ENCODE results near the gene TAS2R16. TPM values are rescaled to one million over a fixed set of nuclear protein-coding genes. Genes with fewer than 3 reads are reported as not detected.

TAS2R16 gene
- total RNA-seq, 4 donors from 2014 or later: not detected

DNA sequence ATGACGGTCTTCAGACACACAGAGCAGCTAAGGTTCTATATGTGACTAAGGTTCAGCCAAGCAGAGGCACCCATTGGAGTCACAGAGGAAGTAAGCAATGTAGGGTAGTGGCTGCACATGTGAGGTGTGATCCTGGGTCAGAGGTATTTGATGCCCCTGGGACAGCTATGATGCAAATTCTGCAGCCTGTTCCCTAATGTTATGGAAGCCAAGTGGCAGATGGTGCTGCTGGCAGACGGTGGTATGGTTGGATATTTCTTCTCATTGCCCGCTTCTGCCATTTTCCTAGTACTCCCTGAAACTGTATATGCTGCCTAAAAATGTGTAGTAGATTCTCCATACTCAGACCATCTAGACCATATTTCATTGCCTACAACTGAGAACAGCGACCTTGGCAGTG lies 7.2 kb downstream of the TAS2R16 start:
- WGBS: 62% methylated on average over 4 of the region's 4 CpGs
- H3K4me1 ChIP-seq: no peaks in the 10 kb centered on the region
- no peaks in the 10 kb centered on the region for H3K36me3 ChIP-seq
- no peaks in the 10 kb centered on the region for H3K27me3 ChIP-seq
- no peak for DNase-seq (ENCODE audit: low spot score in 2 of 2)
- H3K4me3 ChIP-seq: no peak overlapping the region
- TF ChIP-seq EP300 (IDR thresholded peaks at IDR 0.05): no peak
- H3K9me3 ChIP-seq: no peaks in the 10 kb centered on the region
- H3K27ac ChIP-seq: no peak overlapping the region

DNA sequence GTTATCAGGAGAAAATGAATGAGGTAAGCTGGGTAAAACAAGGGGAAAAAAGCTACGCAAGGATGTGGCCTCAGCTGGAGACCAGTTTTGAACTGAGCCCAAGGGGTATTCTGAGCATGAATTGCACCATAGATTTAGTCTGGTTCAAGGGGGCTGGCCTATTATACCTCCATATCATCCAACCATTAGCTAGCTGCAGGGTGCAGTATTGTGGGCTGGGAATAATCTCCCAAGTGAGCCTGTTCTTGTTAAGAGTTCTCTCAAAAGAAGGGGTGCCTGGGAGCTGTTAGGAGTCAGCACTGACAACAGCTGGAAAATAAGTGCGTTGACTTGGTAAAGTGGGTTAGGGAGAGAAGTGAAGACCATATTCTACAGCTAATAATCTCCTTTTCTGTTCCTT lies 8.0 kb downstream of the TAS2R16 start:
- TF ChIP-seq, protein P1, sequence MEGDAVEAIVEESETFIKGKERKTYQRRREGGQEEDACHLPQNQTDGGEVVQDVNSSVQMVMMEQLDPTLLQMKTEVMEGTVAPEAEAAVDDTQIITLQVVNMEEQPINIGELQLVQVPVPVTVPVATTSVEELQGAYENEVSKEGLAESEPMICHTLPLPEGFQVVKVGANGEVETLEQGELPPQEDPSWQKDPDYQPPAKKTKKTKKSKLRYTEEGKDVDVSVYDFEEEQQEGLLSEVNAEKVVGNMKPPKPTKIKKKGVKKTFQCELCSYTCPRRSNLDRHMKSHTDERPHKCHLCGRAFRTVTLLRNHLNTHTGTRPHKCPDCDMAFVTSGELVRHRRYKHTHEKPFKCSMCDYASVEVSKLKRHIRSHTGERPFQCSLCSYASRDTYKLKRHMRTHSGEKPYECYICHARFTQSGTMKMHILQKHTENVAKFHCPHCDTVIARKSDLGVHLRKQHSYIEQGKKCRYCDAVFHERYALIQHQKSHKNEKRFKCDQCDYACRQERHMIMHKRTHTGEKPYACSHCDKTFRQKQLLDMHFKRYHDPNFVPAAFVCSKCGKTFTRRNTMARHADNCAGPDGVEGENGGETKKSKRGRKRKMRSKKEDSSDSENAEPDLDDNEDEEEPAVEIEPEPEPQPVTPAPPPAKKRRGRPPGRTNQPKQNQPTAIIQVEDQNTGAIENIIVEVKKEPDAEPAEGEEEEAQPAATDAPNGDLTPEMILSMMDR (IDR thresholded peaks at IDR 0.05): no peak
- TF ChIP-seq POLR2AphosphoS5 (IDR thresholded peaks at IDR 0.05) (no peak), EP300 (IDR thresholded peaks at IDR 0.05) (no peak), POLR2A (IDR thresholded peaks at IDR 0.05) (no peak)
- no peak for DNase-seq (ENCODE audit: low spot score in 2 of 2)
- Histone ChIP-seq H3K4me3 (no peak overlapping the region), H3K4me1 (no peaks in the 10 kb centered on the region), H3K9me3 (no peaks in the 10 kb centered on the region), H3K36me3 (no peaks in the 10 kb centered on the region), H3K27ac (no peak overlapping the region), H3K27me3 (no peaks in the 10 kb centered on the region)
- 91% methylated on average over 2 of the region's 2 CpGs for WGBS

DNA sequence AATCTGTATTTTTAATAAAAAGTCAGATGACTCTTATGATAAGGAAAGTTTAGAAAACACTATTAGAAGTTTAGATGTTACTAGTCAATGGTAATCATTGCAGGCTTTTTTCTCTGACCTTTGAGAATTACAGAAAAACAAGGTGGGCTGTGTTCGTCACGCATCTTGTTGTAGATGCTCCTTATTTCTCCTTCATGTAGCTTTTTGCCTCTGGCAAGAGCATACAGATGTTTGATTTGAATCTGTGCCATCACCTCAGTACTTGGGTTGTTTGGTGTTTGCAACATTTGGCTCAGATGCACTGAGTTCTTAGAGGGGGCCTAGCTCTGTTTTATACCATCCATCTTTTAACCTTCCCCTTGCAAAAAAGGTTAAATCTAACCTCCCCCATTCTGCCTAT lies 11.5 kb downstream of the TAS2R16 start:
- TF ChIP-seq POLR2AphosphoS5 (IDR thresholded peaks at IDR 0.05) (no peak), POLR2A (IDR thresholded peaks at IDR 0.05) (no peak), EP300 (IDR thresholded peaks at IDR 0.05) (no peak)
- TF ChIP-seq, protein P1 (IDR thresholded peaks at IDR 0.05): no peak
- Histone ChIP-seq H3K27me3 (no peaks in the 10 kb centered on the region), H3K27ac (no peak overlapping the region), H3K4me3 (no peak overlapping the region), H3K9me3 (no peaks in the 10 kb centered on the region), H3K4me1 (no peaks in the 10 kb centered on the region), H3K36me3 (no peaks in the 10 kb centered on the region)
- 50% methylated on average over 2 of the region's 2 CpGs for WGBS
- DNase-seq (ENCODE audit: low spot score in 2 of 2): no peak

DNA sequence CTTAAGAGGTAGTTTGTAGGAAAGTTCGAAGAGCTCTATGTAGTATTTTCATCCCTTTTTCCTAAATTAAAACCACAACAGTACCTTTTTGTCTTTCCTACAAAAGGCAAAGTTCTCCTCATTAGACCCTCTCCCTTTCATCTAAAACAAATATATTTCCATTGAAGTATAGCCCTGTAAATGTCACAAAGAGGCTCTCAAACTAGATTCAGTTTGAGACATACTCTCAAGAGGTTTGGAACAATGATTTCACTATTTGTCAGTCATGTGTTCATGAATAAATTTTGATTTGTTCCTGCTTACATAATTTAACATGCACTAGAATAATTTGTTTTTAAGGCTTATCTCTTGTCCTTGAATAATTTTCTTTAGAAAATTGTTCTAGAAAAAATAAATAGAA lies 12.2 kb downstream of the TAS2R16 start:
- DNase-seq (ENCODE audit: low spot score in 2 of 2): no peak
- Histone ChIP-seq H3K9me3 (no peaks in the 10 kb centered on the region), H3K4me1 (no peaks in the 10 kb centered on the region), H3K27me3 (no peaks in the 10 kb centered on the region), H3K4me3 (no peak overlapping the region), H3K36me3 (no peaks in the 10 kb centered on the region), H3K27ac (no peak overlapping the region)
- TF ChIP-seq POLR2AphosphoS5 (IDR thresholded peaks at IDR 0.05): no peak
- TF ChIP-seq EP300 (IDR thresholded peaks at IDR 0.05): no peak
- TF ChIP-seq, protein P1 (IDR thresholded peaks at IDR 0.05): no peak
- TF ChIP-seq POLR2A (IDR thresholded peaks at IDR 0.05): no peak
- WGBS: 62% methylated on average over 1 of the region's 1 CpG

DNA sequence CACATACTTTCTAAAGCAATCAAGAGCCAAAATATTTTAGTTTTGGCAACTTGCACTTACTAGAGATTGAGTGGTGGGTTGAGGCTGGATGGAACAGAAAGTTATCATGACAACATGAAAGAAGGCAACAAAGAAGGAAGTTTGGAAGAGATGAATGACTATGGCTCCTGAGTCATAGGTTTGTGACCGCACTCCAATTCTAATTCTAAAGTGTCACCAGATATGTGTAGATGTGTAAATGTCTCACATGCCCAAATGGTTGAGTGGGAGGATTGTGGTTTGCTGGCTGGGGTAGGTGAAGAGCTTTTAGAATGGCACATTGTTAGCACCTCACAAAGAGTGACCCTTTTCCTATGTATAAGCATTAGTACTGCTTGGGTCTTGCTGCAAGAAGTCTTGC lies 20.2 kb downstream of the TAS2R16 start:
- no peaks in the 10 kb centered on the region for H3K27me3 ChIP-seq

More for the DNA sequence above, 20.2 kb downstream of the TAS2R16 start:
- no peaks in the 10 kb centered on the region for H3K36me3 ChIP-seq
- H3K4me1 ChIP-seq: no peaks in the 10 kb centered on the region
- H3K27ac ChIP-seq: no peak overlapping the region
- no peak for TF ChIP-seq POLR2AphosphoS5 (IDR thresholded peaks at IDR 0.05)
- no peak for TF ChIP-seq EP300 (IDR thresholded peaks at IDR 0.05)
- TF ChIP-seq, protein P1 (IDR thresholded peaks at IDR 0.05): no peak
- no peak for TF ChIP-seq POLR2A (IDR thresholded peaks at IDR 0.05)
- no peak for DNase-seq (ENCODE audit: low spot score in 2 of 2)
- H3K9me3 ChIP-seq: no peaks in the 10 kb centered on the region
- WGBS: 95% methylated on average over 1 of the region's 1 CpG
- H3K4me3 ChIP-seq: no peak overlapping the region
